ENCODE data around the gene SLC25A11. TPM values are rescaled to one million over a fixed set of nuclear protein-coding genes. Genes with fewer than 3 reads are reported as not detected.

SLC25A11 gene
- total and polyA plus RNA-seq, 8 donors: 25.2 to 73.5 (median 42.1) TPM

GRCh38 chr17:4969047-4969550 is 29.3 kb upstream of the SLC25A11 start:
- H3K27me3 ChIP-seq: no peaks in the 10 kb centered on the region
- peak overlapping the region; percentile 93 to 97 (median 94) for H3K27ac ChIP-seq
- no peak for TF ChIP-seq POLR2A (IDR thresholded peaks at IDR 0.05)
- peak; percentile 9 to 54 (median 18) for TF ChIP-seq POLR2AphosphoS5 (IDR thresholded peaks at IDR 0.05)
- no peak for TF ChIP-seq EP300 (IDR thresholded peaks at IDR 0.05)
- no peak for TF ChIP-seq CTCF (IDR thresholded peaks at IDR 0.05)
- DNase-seq: no peak
- intact Hi-C loops (cut with DNase I; ENCODE audit: low total_unique reads): no loop called here
- peak overlapping the region; percentile 64 to 74 (median 66) for H3K4me3 ChIP-seq
- WGBS, 5 donors: 59 to 77% (median 71%) methylated on average over 15 of the region's 15 CpGs
- H3K9me3 ChIP-seq: no peaks in the 10 kb centered on the region
- H3K4me1 ChIP-seq: peaks cover 28 to 60% (median 39%) of the 10 kb centered on the region in 4 donors
- peaks cover 30 to 53% (median 50%) of the 10 kb centered on the region in 4 donors for H3K36me3 ChIP-seq

- Histone ChIP-seq H3K27ac (peak overlapping the region; percentile 93 to 97 (median 94)), H3K4me1 (peaks cover 28 to 55% (median 39%) of the 10 kb centered on the region in 4 donors), H3K4me3 (peak overlapping the region; percentile 64 to 74 (median 66)), H3K9me3 (no peaks in the 10 kb centered on the region), H3K27me3 (no peaks in the 10 kb centered on the region), H3K36me3 (peaks cover 25 to 47% (median 45%) of the 10 kb centered on the region in 4 donors)
- TF ChIP-seq POLR2A (IDR thresholded peaks at IDR 0.05): no peak
- no peak for TF ChIP-seq POLR2AphosphoS5 (IDR thresholded peaks at IDR 0.05)
- no peak for TF ChIP-seq EP300 (IDR thresholded peaks at IDR 0.05)
- no peak for TF ChIP-seq CTCF (IDR thresholded peaks at IDR 0.05)
- 21 to 30% (median 27%) methylated on average over 22 to 23 of the region's 23 CpGs for WGBS, 5 donors
- intact Hi-C loops (cut with DNase I; ENCODE audit: low total_unique reads): no loop called here
- peak in 1 of 2 donors; percentile 54 for DNase-seq
Observed at GRCh38 chr17:4968486-4969046, 28.7 kb upstream of the SLC25A11 start.

- no peaks in the 10 kb centered on the region for H3K9me3 ChIP-seq
- peak within 1 kb of the TSS; percentile 93 to 97 (median 94) for H3K27ac ChIP-seq
- peak within 1 kb of the TSS; percentile 64 to 74 (median 66) for H3K4me3 ChIP-seq
- DNase-seq: peak; percentile 96 to 99
- H3K27me3 ChIP-seq: no peaks in the 10 kb centered on the region
- TF ChIP-seq POLR2AphosphoS5 (IDR thresholded peaks at IDR 0.05) (peak; percentile 90 to 95 (median 93)), CTCF (IDR thresholded peaks at IDR 0.05) (no peak), EP300 (IDR thresholded peaks at IDR 0.05) (peak; percentile 9), POLR2A (IDR thresholded peaks at IDR 0.05) (peak in 1 of 4 donors; percentile 43)
- 0 to 1% (median 0%) methylated on average over 42 to 66 of the region's 66 CpGs for WGBS, 5 donors
- H3K36me3 ChIP-seq: peaks cover 19 to 40% (median 38%) of the 10 kb centered on the region in 4 donors
- H3K4me1 ChIP-seq: peaks cover 28 to 47% (median 39%) of the 10 kb centered on the region in 4 donors
- intact Hi-C loops (cut with DNase I; ENCODE audit: low total_unique reads): no loop called here
Observed at GRCh38 chr17:4967539-4968485, 28.0 kb upstream of the SLC25A11 start, which contains the start of gene SPAG7. SPAG7 (minus strand) TSS chr17:4967817; CDS start chr17:4967804, 13 bp downstream.

All from stomach (tissue), 9 donors.